ENCODE data around the gene ZNF583. TPM values are rescaled to one million over a fixed set of nuclear protein-coding genes. Genes with fewer than 3 reads are reported as not detected.

The ZNF583 gene
- total RNA-seq, 1 experiment from 2014 or later = 1.2 TPM

GRCh38 chr19:56423276-56423984 is 19.3 kb downstream of the ZNF583 start:
- in situ Hi-C loops (cut with HindIII; ENCODE audit: low pct_unique_long_range_greater_than_20kb, low sequenced_read_pairs) = no loop called here
- DNase-seq (ENCODE audit: low read depth, low spot score) = no peak

GRCh38 chr19:56423985-56424353 is 19.8 kb downstream of the ZNF583 start:
- in situ Hi-C loops (cut with HindIII; ENCODE audit: low pct_unique_long_range_greater_than_20kb, low sequenced_read_pairs) = no loop called here
- no peak for DNase-seq (ENCODE audit: low read depth, low spot score)

- in situ Hi-C loops (cut with HindIII; ENCODE audit: low pct_unique_long_range_greater_than_20kb, low sequenced_read_pairs) = no loop called here
- no peak for DNase-seq (ENCODE audit: low read depth, low spot score)
Observed at GRCh38 chr19:56441206-56441792, 37.2 kb downstream of the ZNF583 start.

GRCh38 chr19:56474308-56474707 is 70.2 kb downstream of the ZNF583 start:
- in situ Hi-C loops (cut with HindIII; ENCODE audit: low pct_unique_long_range_greater_than_20kb, low sequenced_read_pairs) = no loop called here
- DNase-seq (ENCODE audit: low read depth, low spot score) = no peak

GRCh38 chr19:56476093-56476492 is 72.0 kb downstream of the ZNF583 start:
- in situ Hi-C loops (cut with HindIII; ENCODE audit: low pct_unique_long_range_greater_than_20kb, low sequenced_read_pairs) = no loop called here

More at GRCh38 chr19:56476093-56476492, 72.0 kb downstream of the ZNF583 start:
- DNase-seq (ENCODE audit: low read depth, low spot score) = no peak

Other genes with a start within 250 kb of the ZNF583 start
- gene GALP, start 228.3 kb upstream of the ZNF583 start, total RNA-seq (2014; rRNA removed; shearing (Covaris generic)) = not detected in 2 replicates
- gene ZSCAN5B, start 206.5 kb upstream of the ZNF583 start, total RNA-seq (2014; rRNA removed; shearing (Covaris generic)) = not detected in 2 replicates
- not detected in 2 replicates for gene ZSCAN5C, start 202.1 kb upstream of the ZNF583 start, total RNA-seq (2014; rRNA removed; shearing (Covaris generic))
- not detected in 2 replicates for gene EDDM13, start 131.6 kb upstream of the ZNF583 start, total RNA-seq (2014; rRNA removed; shearing (Covaris generic))
- 5.4 TPM in 2 replicates for gene ZSCAN5A, start 89.5 kb upstream of the ZNF583 start, total RNA-seq (2014; rRNA removed; shearing (Covaris generic))
- 0.77 and 1.6 TPM in 2 replicates for gene ZNF582, start 10.8 kb upstream of the ZNF583 start, total RNA-seq (2014; rRNA removed; shearing (Covaris generic))
- gene ZNF667, start 73.0 kb downstream of the ZNF583 start, total RNA-seq (2014; rRNA removed; shearing (Covaris generic)) = 2.5 and 4.1 TPM in 2 replicates
- 0.88 and 1.0 TPM in 2 replicates for gene ZNF471, start 103.5 kb downstream of the ZNF583 start, total RNA-seq (2014; rRNA removed; shearing (Covaris generic))
- gene ZFP28, start 134.6 kb downstream of the ZNF583 start, total RNA-seq (2014; rRNA removed; shearing (Covaris generic)) = 2.7 and 2.8 TPM in 2 replicates
- 3.4 and 4.4 TPM in 2 replicates for gene ZNF470, start 163.1 kb downstream of the ZNF583 start, total RNA-seq (2014; rRNA removed; shearing (Covaris generic))
- 5.8 and 8.8 TPM in 2 replicates for gene ZNF71, start 191.0 kb downstream of the ZNF583 start, total RNA-seq (2014; rRNA removed; shearing (Covaris generic))
- gene SMIM17, start 238.8 kb downstream of the ZNF583 start, total RNA-seq (2014; rRNA removed; shearing (Covaris generic)) = not detected in 2 replicates

All from SK-MEL-5 (cell line).